Stimulated activated CD4-positive, alpha-beta T cell treated with anti-CD3 and anti-CD28 coated beads, Interleukin-2, amount 100 ng/mL, for 24 hours (primary cell): ENCODE measurements around the gene ASPRV1.
"Not testable (repeated sequence)": the region's sequence is repeated elsewhere in the genome, so short reads cannot be mapped to it uniquely, and the experiment has no call there.

Source experiments
- DNase-seq, 2 donors: peaks; one replicate each; pipeline ENCODE4 v3.0.0-alpha.2; 2020

The ASPRV1 gene

GRCh38 chr2:69961496-69961895 lies at the start of gene ASPRV1:
ASPRV1 (minus strand) TSS chr2:69961631; CDS start chr2:69961436, 195 bp downstream.
- no peak for DNase-seq

GRCh38 chr2:70010576-70011111 lies 49.2 kb upstream of the ASPRV1 start:
- DNase-seq: no peak

- DNase-seq: no peak
These were observed 48.5 kb upstream of the ASPRV1 start for GRCh38 chr2:70009762-70010575.

- no peak for DNase-seq
These were observed 46.9 kb upstream of the ASPRV1 start for GRCh38 chr2:70008290-70008689.

GRCh38 chr2:70007151-70007550 lies 45.7 kb upstream of the ASPRV1 start:
- no peak for DNase-seq

- DNase-seq: no peak
These were observed 45.0 kb upstream of the ASPRV1 start for GRCh38 chr2:70006447-70006784.

GRCh38 chr2:70005752-70006446 lies 44.5 kb upstream of the ASPRV1 start:
- DNase-seq: no peak

- DNase-seq: no peak
These were observed 43.8 kb upstream of the ASPRV1 start for GRCh38 chr2:70005216-70005615.

GRCh38 chr2:70003093-70003830 lies 41.8 kb upstream of the ASPRV1 start:
- no peak for DNase-seq

GRCh38 chr2:70002241-70002899 lies 40.9 kb upstream of the ASPRV1 start:
- DNase-seq: no peak

GRCh38 chr2:70000529-70000928 lies 39.1 kb upstream of the ASPRV1 start:
- not testable (repeated sequence) for DNase-seq

GRCh38 chr2:69998761-69999160 lies 37.3 kb upstream of the ASPRV1 start:
- no peak for DNase-seq

- DNase-seq: peak in 1 of 2 donors; percentile 24
These were observed 35.8 kb upstream of the ASPRV1 start for GRCh38 chr2:69997015-69997830.

- DNase-seq: no peak
These were observed 34.1 kb upstream of the ASPRV1 start for GRCh38 chr2:69995511-69995910.

GRCh38 chr2:69994166-69994565 lies 32.7 kb upstream of the ASPRV1 start:
- no peak for DNase-seq

- no peak for DNase-seq
These were observed 32.3 kb upstream of the ASPRV1 start for GRCh38 chr2:69993708-69994107.

- DNase-seq: no peak
These were observed 31.7 kb upstream of the ASPRV1 start for GRCh38 chr2:69993048-69993565.

GRCh38 chr2:69992310-69993047 lies 31.0 kb upstream of the ASPRV1 start:
- no peak for DNase-seq

- DNase-seq: no peak
These were observed 28.1 kb upstream of the ASPRV1 start for GRCh38 chr2:69989441-69990105.

- no peak for DNase-seq
These were observed 27.6 kb upstream of the ASPRV1 start for GRCh38 chr2:69989009-69989408.
